ENCODE measurements around the gene OR10C1. TPM values are rescaled to one million over a fixed set of nuclear protein-coding genes. Genes with fewer than 3 reads are reported as not detected.

OR10C1 gene
- polyA plus RNA-seq, 2 of the 4 experiments (the other 2 are of a cell fraction): not detected

- FAIRE-seq: no peak
- H3K9me3 ChIP-seq: no peaks in the 10 kb centered on the region
- WGBS (ENCODE audit: missing lambda C conversion rate): 7% methylated on average over 2 of the region's 2 CpGs
- no peak overlapping the region for H3K27ac ChIP-seq
- TF ChIP-seq ZNF302 (CRISPR knock-in tag; IDR thresholded peaks at IDR 0.05) (no peak), HOXB5 (CRISPR knock-in tag; IDR thresholded peaks at IDR 0.05) (no peak), RAD21 (conservative IDR thresholded peaks at IDR 0.05 in 1 of 2, IDR thresholded peaks at IDR 0.05 in 1 of 2) (no peak), CHD2 (IDR thresholded peaks at IDR 0.05; ENCODE audit: low read length, partially characterized antibody) (no peak), BHLHE40 (IDR thresholded peaks at IDR 0.05; ENCODE audit: low read depth, low read length) (no peak), SMC3 (IDR thresholded peaks at IDR 0.05) (no peak), RNF2 (IDR thresholded peaks at IDR 0.05; ENCODE audit: borderline replicate concordance, low read depth) (no peak), SREBF2 (IDR thresholded peaks at IDR 0.05) (no peak), KDM5A (IDR thresholded peaks at IDR 0.05) (no peak), MYC (IDR thresholded peaks at IDR 0.05; ENCODE audit: borderline replicate concordance, low read length) (no peak), EHF (CRISPR knock-in tag; IDR thresholded peaks at IDR 0.05) (no peak), NPAS2 (CRISPR knock-in tag; IDR thresholded peaks at IDR 0.05; ENCODE audit: borderline replicate concordance) (no peak), BCL3 (IDR thresholded peaks at IDR 0.05) (no peak), CHD4 (IDR thresholded peaks at IDR 0.05; ENCODE audit: borderline replicate concordance) (no peak), FOSL2 (IDR thresholded peaks at IDR 0.05) (no peak), FOSL2 (CRISPR knock-in tag; IDR thresholded peaks at IDR 0.05) (no peak), RFX5 (IDR thresholded peaks at IDR 0.05) (no peak), EHMT2 (IDR thresholded peaks at IDR 0.05; ENCODE audit: low read depth) (no peak)
- TF ChIP-seq, protein P1, sequence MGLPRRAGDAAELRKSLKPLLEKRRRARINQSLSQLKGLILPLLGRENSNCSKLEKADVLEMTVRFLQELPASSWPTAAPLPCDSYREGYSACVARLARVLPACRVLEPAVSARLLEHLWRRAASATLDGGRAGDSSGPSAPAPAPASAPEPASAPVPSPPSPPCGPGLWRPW (IDR thresholded peaks at IDR 0.05): no peak
- TF ChIP-seq, protein P2, sequence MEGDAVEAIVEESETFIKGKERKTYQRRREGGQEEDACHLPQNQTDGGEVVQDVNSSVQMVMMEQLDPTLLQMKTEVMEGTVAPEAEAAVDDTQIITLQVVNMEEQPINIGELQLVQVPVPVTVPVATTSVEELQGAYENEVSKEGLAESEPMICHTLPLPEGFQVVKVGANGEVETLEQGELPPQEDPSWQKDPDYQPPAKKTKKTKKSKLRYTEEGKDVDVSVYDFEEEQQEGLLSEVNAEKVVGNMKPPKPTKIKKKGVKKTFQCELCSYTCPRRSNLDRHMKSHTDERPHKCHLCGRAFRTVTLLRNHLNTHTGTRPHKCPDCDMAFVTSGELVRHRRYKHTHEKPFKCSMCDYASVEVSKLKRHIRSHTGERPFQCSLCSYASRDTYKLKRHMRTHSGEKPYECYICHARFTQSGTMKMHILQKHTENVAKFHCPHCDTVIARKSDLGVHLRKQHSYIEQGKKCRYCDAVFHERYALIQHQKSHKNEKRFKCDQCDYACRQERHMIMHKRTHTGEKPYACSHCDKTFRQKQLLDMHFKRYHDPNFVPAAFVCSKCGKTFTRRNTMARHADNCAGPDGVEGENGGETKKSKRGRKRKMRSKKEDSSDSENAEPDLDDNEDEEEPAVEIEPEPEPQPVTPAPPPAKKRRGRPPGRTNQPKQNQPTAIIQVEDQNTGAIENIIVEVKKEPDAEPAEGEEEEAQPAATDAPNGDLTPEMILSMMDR (IDR thresholded peaks at IDR 0.05): no peak
- CTCF ChIA-PET: no interaction called here
- no peaks in the 10 kb centered on the region for H3K4me1 ChIP-seq
- H3K4me3 ChIP-seq: no peak overlapping the region
- DNase-seq (ENCODE audit: low read depth in 1 of 2, low spot score in 1 of 2): no peak
- no peak overlapping the region for H3K4me2 ChIP-seq
- ATAC-seq: no peak
- POLR2A ChIA-PET: no interaction called here
These were observed 35.9 kb downstream of the OR10C1 start for GRCh38 chr6:29474996-29475395.

- no peaks in the 10 kb centered on the region for H3K9me3 ChIP-seq
- no peak overlapping the region for H3K4me2 ChIP-seq
- ChIA-PET POLR2A (no interaction called here), CTCF (no interaction called here)
- no peaks in the 10 kb centered on the region for H3K4me1 ChIP-seq
- DNase-seq (ENCODE audit: low read depth in 1 of 2, low spot score in 1 of 2) (no peak), ATAC-seq (no peak), FAIRE-seq (no peak)
- 14% methylated on average over 1 of the region's 5 CpGs for WGBS (ENCODE audit: missing lambda C conversion rate)
- H3K27ac ChIP-seq: no peak overlapping the region
- TF ChIP-seq POLR2A (IDR thresholded peaks at IDR 0.05; ENCODE audit: low read length): 0 out of 2 replicates have a peak, but pooled peaks have one; percentile 10
- no peak for TF ChIP-seq EHMT2 (IDR thresholded peaks at IDR 0.05; ENCODE audit: low read depth)
- TF ChIP-seq POLR2AphosphoS2 (conservative IDR thresholded peaks at IDR 0.05; ENCODE audit: low read length): no peak
- TF ChIP-seq KDM1A (IDR thresholded peaks at IDR 0.05; ENCODE audit: low read depth): no peak
- no peak for TF ChIP-seq NR3C1 (IDR thresholded peaks at IDR 0.05)
- H3K4me3 ChIP-seq: no peak overlapping the region
These were observed 38.9 kb downstream of the OR10C1 start for GRCh38 chr6:29477923-29478450.
